ENCODE results near the gene WDR72.
"Not testable (repeated sequence)": the region's sequence is repeated elsewhere in the genome, so short reads cannot be mapped to it uniquely, and the experiment has no call there.

WDR72 gene

DNA sequence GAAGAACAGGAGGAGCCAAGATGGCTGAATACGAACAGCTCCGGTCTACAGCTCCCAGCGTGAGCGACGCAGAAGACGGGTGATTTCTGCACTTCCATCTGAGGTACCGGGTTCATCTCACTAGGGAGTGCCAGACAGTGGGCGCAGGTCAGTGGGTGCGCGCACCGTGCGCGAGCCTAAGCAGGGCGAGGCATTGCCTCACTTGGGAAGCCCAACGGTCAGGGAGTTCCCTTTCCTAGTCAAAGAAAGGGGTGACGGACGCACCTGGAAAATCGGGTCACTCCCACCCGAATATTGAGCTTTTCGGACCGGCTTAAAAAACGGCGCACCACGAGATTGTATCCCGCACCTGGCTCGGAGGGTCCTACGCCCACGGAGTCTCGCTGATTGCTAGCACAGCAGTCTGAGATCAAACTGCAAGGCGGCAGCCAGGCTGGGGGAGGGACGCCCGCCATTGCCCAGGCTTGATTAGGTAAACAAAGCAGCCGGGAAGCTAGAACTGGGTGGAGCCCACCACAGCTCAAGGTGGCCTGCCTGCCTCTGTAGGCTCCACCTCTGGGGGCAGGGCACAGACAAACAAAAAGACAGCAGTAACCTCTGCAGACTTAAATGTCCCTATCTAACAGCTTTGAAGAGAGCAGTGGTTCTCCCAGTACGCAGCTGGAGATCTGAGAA lies 218.7 kb downstream of the WDR72 start:
- DNase-seq (ENCODE audit: low read depth, low spot score); H3K27ac ChIP-seq: not testable (repeated sequence)

DNA sequence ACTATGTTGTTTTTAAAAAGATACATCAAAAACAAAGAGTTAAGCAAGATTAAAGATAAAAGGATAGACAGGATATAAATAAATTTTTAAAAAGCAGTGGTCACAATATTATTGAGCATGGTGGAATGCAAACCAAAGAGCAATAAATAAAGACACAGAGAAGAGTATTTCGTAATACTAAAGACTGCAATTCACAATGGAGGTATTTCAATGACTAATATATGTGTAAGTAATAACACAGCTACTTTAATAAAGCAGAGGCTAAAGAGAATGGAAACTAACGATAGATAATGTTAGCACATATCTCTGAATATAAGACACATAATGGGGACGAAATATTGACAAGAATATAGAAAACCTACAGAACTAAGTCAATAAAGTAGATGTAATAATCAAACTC lies 219.6 kb downstream of the WDR72 start:
- DNase-seq (ENCODE audit: low read depth, low spot score), result no peak
- no peak overlapping the region for H3K27ac ChIP-seq

DNA sequence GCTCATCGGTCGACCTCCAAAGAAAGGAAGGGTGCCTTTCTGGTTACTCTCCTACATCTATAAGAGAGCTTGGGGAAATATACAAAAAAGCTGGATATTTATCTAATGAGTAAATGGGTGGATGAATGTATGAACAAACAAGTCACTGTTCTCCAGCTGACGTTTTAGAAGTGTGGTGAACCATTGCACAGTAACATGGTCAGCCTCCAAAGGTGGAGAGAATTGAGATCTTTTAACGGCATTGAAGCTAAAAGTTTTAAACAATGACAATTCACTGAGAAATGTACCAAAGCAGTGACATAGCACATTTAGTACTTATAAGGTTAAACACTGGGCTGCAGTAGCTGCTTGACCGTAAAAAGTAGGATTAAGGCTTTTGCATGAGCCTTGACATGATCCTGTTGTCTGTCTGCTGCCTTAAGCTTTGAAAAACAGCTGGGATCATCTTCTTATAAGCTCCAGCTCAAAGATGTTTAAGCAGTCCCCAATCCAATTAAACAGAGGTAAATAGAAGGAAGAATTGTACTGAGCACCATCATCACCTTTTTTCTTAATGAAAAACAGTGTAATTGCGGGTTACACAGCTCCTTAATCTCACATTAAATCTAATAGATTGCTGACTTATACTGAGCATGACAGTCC lies 222.9 kb downstream of the WDR72 start:
- H3K27ac ChIP-seq, result peak overlapping the region; percentile 21
- no peak for DNase-seq (ENCODE audit: low read depth, low spot score)

DNA sequence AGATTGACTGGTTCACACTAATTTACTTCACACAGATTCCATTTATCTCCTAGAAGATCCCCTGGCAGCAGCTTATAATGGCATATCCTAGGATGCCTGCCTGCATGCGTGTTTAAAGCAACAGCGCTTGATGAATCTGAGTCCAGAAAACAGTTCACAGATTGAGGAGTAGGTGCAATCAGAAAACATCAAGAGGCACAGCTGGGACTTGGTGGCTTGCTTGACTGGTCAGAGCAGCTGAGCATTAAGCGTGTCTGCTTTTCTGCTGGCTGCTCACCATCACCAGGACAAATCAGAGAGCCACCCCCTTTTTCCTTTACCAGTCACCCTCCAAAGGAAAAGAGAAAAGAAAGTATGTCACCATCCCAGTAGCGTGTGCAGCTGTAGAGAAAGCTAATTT lies 223.6 kb downstream of the WDR72 start:
- H3K27ac ChIP-seq, result peak overlapping the region; percentile 21
- no peak for DNase-seq (ENCODE audit: low read depth, low spot score)

DNA sequence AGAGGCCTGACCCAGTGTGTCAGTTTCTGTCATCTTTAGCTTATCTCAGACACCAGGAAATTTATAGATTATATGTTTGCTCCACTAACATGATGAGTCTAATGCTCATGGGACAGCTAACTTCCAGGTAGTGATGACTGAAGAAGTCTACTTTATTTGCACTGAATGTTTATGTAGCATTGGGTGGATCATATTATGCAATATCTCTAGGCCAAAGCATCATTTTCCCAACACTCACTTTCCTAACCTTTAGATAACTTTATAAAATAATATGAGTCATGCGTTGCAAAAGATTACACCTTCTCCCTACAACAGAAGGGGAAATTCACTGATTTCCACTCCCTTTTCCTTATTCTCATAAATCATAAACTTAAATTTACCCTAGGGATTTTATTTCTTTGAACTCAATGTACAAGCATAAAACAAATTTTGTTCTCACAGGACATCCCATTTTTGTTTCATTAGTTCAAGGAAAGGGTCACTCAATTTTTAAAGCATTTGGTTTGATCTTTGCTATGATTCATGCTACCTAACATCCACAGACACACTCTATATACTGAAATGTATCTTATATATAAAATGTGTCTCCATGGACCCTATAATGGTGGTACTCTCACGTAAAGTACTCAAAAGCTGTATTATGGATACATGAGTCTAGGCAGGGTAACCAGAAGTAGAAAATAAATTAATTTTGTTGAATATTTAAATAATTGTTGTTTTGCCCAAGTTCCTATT lies 225.2 kb downstream of the WDR72 start:
- peak overlapping the region; percentile 49 for H3K27ac ChIP-seq
- DNase-seq (ENCODE audit: low read depth, low spot score), result no peak

DNA sequence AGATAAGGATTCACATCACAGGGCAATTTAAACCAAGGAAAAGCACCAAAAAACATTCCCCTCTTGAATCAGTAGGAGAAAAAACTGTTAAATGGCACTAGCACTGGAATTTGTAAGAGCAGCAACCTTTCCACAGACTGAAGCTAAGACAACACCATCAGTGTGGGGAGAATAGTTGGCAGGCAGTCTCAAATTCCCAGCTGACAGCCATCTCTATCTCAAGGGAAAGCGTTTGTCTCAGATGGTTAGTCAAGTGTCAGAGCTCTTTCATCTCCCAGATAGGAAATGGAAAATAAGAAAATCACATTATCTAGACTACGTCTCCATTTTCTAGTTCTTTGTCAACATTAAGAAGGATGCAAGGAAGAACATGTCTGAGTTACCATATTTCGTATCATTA lies 228.7 kb downstream of the WDR72 start:
- no peak overlapping the region for H3K27ac ChIP-seq
- no peak for DNase-seq (ENCODE audit: low read depth, low spot score)

DNA sequence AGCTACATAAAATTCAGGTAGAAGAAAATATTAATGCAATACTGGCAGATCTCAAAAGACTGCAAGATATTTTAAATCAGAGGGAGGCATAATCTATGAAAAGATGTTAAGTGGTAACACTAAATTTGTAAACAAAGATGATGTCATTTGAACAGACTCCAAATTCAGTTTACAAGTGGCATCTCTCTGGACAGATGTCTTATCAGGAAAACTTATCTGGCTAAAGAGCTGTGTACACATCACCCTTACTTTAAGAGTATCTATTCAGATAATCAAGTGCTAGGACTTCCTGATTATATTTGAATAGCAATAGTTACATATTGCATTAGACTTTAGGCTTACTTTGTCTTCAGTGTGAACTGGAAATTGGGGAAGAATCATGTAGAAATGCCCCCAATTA lies 231.5 kb downstream of the WDR72 start:
- no peak overlapping the region for H3K27ac ChIP-seq
- DNase-seq (ENCODE audit: low read depth, low spot score), result no peak

DNA sequence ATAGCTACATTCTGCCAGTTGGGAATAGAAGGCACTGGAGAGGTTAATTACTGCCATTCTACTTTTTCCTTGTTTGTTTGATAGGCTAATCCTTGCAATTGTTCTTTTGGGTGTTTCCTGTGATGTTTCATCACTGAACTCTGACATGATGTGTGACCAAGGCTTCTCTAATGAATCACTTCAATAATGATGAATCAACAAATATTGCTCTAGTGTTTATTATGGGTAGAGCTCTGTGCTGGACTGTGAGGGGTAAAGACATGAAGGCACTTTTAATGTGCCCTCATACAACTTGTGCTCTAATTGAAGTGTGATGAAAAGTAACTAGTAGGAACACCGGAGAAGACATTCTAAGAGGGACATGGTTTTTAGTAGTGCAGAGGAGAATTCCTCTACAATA lies 233.6 kb downstream of the WDR72 start:
- no peak overlapping the region for H3K27ac ChIP-seq
- no peak for DNase-seq (ENCODE audit: low read depth, low spot score)

DNA sequence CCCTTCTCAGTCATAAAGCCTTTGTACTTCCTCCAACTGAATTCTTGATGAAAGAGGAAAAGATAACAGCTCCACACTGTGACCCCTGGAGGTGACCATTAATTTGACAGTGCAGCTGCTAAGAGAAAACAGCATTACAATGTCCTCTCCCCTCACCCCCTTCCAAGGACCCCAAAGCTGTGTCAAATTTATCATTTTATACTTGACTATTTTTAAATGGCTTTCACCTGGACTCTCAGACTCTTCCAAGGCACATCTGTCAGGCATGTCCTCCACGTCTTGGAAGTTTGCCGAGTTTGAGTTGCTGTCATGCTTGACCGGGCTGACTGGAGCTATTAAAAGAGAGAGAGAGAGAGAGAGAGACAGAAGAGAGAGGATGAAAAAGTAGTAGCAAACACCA lies 236.5 kb downstream of the WDR72 start:
- no peak for DNase-seq (ENCODE audit: low read depth, low spot score)
- H3K27ac ChIP-seq, result no peak overlapping the region

DNA sequence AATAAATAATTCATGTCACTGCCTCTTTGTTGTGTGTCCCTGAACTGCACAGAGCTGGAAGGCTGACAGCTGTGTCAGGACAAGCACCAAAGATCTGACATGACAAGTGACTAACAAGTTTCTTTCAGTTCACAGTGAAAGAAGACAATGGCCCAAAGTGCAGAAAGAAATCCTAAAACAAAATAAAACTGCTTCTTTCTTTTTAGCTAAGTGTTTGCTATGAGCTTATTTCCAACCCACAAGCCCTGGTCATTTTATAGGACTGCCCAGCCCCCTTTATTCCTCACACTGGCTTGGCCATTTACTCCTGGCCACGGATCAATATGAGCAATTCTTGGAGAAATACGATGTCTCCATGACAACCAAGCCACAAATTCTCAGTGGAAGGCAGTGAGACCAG lies 238.5 kb downstream of the WDR72 start:
- no peak for DNase-seq (ENCODE audit: low read depth, low spot score)
- no peak overlapping the region for H3K27ac ChIP-seq

DNA sequence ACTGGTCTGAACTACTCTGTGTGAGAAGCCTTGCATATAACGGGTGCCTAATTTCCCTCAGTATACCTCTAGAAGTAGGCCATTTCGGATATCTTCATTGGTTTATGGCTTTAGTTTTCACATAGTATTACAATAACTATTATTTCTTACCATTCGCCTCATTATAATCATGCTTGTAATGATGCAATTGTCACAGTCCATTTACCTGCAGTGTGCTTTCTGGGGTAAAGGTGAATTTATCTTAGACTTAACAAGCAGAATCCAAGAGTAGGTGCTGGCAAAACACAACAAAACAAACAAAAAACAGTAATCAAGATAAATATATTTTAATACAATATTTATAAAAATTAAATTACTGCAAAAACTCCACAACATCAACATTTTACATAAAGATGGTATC lies 246.0 kb downstream of the WDR72 start:
- no peak for DNase-seq (ENCODE audit: low read depth, low spot score)
- no peak overlapping the region for H3K27ac ChIP-seq

DNA sequence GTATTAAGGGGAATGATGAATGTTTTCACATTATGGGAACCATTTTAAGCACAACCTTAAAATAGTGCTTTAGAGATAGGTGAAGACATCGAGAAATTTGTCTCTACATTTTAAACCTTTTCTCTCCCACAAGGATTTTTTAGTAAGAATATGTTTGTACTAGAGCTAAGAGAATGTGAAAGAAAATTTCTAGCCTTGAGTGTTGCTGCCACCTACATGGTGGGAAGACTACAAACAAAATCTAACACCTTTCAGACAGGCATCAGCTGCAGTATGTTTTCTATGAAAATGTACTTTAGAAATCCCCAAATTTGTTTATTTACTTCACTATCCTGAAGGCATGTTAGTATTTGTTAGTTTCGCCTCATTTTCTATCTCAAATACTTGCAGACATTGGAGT lies 247.4 kb downstream of the WDR72 start:
- DNase-seq (ENCODE audit: low read depth, low spot score), result no peak

DNA sequence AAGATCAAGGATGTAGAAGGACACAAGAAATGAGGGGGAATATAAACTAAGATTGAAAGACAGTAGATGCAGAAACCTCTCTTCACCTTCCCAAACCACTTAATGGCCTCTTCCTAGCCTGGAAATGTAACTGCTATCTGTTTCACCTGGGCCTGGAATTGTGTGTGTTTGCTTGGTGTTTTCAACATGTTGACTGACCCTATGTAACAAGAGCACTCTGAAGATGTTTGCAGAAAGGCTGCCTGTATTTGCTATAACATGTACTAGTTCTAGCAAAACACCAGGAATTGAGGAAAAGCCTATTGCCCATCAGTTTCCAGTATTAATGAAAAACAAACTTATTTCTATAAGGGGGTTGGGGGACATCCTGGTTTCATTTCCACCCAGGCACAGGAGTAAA lies 248.3 kb downstream of the WDR72 start:
- H3K27ac ChIP-seq, result no peak overlapping the region
- no peak for DNase-seq (ENCODE audit: low read depth, low spot score)

More for the DNA sequence above, 247.4 kb downstream of the WDR72 start:
- H3K27ac ChIP-seq, result no peak overlapping the region

DNA sequence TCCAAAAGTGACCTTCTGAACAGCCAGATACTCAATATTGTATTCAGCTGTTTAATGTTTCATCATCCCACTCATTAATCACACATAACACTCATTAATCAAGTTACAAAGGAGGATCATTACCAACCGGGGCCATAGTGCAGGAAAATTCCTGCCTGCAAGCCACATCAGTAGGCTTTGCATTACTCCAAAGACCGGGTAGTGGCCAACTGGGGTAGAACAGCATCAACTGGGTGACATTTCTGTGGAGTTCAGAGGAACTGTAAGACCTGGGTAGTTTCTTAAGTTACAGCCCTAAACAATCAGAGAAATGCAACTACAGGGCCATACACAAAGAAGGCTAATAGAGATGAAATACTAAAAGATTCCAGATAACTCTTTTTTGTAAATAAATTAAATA lies 253.1 kb downstream of the WDR72 start:
- H3K27ac ChIP-seq, result no peak overlapping the region
- DNase-seq (ENCODE audit: low read depth, low spot score), result no peak

DNA sequence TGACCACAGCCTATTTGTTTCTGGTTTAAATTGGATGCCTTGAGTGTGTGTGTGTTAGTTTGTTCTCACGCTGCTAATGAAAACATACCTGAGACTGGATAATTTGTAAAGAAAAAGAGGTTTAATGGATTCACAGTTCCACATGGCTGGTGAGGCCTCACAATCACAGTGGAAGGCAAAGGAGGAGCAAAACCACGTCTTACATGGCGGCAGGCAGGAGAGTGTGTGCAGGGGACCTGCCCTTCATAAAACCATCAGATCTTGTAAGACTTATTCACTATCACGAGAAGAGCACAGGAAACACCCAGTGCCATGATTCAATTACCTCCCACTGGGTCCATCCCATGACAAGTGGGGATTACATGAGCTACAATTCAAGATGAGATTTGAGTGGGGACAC lies 260.5 kb downstream of the WDR72 start:
- no peak overlapping the region for H3K27ac ChIP-seq
- DNase-seq (ENCODE audit: low read depth, low spot score), result no peak

DNA sequence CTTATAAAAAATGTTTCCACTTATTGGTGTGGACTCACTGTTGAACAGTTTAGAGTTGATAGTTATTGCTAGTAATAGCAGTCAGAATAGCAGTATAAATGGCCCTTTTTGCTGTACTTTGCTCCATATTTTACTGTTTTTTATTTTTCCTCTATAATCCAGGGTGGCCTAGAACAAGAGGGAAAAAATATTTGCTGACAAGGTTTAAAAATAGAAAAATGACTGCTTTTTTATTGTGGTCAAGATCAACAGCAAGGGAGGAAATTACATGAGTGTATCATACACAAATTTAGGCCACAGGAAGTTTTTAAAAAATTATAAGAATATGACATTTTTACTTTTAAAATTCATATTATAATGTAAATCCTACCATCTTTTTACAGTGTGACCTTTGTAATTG lies 269.1 kb downstream of the WDR72 start:
- DNase-seq (ENCODE audit: low read depth, low spot score), result no peak
- no peak overlapping the region for H3K27ac ChIP-seq

DNA sequence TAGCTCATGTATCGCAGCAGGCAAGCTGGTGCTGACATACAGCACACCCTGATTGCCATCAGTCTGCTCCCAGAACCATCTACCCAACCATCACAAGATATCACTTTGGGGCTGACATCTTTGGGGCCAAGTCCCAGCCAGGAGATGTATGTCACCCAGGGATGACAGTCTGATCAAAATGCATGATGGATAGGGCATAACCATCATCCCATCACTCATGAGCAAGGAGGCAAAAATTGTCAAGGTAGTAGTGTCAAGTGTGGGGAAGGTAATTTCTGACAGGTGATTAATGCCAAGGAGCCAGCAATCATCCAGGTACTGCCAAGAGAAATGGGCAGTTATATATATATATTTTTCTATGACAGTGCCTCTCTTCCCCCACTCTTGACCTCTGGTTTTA lies 277.4 kb downstream of the WDR72 start:
- DNase-seq (ENCODE audit: low read depth, low spot score), result no peak
- no peak overlapping the region for H3K27ac ChIP-seq

DNA sequence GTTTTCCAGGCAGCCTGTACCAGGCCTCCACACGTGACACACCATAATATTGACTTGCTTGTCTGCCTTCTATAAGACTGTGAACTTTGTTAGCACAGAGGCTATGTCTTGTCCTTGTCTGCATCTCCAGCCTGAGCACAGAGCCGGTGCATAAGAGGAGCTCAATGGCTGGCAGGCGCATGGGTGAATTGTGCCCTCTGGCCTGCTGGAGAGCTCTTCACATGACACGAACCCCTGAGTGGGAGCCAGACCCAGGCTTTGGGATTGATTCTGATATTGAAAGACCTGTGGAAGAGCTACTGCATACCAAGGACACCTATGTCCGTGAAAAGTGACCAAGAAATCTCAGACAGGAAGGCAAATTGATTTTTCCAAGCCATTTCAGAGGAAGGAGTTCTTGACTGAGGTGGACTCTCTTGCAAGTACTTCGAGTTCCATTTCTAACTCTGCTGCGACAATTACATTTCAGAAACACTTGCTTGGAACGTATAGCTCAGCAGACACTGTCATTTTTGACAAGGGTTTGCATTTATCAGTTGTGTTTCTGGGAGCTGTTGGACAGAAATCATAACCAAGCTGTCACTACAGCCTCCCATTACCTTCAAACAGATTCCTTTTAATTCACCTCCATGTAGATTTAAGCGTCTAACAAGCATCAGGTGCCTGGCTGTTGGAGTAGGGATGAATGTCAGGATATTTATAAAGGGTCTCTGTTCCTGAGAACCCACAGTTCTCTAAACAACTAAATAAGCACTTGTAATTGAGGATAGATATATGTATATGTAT lies 281.3 kb downstream of the WDR72 start:
- H3K27ac ChIP-seq, result no peak overlapping the region
- no peak for DNase-seq (ENCODE audit: low read depth, low spot score)

DNA sequence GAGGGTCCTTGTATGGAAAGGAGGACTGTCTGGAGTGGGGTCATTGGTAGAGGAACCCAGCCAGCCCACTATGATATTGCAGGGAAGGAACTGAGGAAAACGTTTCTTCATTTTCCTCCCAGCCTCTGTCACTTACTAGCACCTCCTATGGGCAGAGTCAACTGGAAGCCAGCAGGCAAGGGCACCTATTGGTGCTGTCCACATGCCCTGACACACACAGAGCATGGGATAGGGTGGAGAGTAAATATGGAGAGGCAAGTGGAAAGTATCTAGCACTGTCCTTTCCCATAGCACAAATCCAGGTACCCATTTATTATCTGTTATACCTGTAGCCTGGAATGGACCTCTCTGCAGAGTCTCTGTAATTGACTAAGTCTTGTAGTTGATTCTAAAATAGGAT lies 285.6 kb downstream of the WDR72 start:
- DNase-seq (ENCODE audit: low read depth, low spot score), result no peak
- H3K27ac ChIP-seq, result no peak overlapping the region

DNA sequence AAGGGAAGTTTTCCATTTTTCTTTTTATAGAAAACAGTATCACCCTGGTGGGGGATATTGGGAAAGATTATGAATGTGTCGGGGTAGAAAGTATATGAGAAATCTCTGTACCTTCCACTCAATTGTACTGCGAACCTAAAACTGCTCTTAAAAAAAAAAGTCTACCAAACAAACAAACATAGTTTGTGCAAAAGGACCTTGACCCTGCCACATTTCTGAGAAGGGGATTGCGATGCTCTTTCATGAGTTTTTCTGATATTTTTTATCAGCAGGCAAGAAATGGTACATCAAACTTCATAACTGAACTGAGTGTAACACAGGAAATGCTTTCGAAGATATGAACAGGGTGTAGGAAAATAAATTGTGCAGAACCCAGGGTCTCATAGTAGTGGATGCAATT lies 286.0 kb downstream of the WDR72 start:
- no peak overlapping the region for H3K27ac ChIP-seq

DNA sequence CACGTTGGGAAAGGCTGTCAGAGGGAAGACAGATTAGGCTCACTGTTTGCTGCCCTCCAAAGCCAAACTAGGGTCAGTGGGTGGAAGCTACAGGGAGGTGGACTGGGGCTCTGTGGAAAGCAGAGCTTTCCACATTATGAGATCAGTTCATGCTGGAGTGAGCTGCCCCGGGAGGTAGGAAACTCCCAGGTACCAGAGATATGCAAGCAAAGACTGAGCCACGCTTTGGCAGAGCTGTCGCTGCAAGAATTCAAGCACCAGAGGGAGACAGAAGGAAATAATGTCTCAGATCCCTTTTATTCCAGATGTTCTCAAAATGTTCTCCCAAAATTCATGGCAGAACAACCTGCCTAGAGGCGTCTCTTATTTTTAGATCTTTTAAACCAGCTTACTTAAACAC lies 286.6 kb downstream of the WDR72 start:
- H3K27ac ChIP-seq, result no peak overlapping the region

More for the DNA sequence above, 286.0 kb downstream of the WDR72 start:
- DNase-seq (ENCODE audit: low read depth, low spot score), result no peak

More for the DNA sequence above, 286.6 kb downstream of the WDR72 start:
- no peak for DNase-seq (ENCODE audit: low read depth, low spot score)

Measured in epithelial cell of prostate (primary cell).